ENCODE measurements around the gene KLF15.

DNA sequence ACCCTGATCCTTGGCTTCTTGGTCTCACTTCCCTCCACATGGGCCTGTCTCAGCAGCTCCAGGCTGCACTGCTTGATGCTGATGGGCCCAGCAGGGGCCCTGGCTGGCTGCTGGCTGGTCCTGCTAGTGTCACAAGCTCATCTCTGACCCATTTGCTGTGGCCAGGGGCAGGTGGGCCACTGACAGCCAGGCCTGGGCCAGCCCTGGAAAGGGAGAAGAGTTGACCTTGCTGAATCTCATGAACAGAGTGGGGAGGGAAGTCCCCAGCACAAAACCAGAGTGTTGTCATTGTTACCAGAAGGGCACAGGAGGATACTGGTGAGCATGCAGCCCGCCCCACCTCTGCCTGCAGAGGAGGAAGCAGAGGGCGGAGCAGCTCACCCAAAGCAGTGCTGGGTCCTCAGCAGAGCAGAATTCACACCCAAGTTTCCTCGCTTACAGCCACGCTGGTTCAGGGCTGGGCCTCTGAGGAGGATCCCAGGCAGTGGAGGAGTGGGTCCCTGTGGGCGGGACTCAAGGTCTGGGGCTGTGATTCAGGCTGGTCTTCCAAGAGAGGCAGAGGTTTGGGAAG lies 7.6 kb upstream of the KLF15 start:
- TF ChIP-seq EZH2 (IDR thresholded peaks at IDR 0.05; ENCODE audit: low read length, unreplicated experiment) = no peak
- TF ChIP-seq, protein P1, sequence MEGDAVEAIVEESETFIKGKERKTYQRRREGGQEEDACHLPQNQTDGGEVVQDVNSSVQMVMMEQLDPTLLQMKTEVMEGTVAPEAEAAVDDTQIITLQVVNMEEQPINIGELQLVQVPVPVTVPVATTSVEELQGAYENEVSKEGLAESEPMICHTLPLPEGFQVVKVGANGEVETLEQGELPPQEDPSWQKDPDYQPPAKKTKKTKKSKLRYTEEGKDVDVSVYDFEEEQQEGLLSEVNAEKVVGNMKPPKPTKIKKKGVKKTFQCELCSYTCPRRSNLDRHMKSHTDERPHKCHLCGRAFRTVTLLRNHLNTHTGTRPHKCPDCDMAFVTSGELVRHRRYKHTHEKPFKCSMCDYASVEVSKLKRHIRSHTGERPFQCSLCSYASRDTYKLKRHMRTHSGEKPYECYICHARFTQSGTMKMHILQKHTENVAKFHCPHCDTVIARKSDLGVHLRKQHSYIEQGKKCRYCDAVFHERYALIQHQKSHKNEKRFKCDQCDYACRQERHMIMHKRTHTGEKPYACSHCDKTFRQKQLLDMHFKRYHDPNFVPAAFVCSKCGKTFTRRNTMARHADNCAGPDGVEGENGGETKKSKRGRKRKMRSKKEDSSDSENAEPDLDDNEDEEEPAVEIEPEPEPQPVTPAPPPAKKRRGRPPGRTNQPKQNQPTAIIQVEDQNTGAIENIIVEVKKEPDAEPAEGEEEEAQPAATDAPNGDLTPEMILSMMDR (conservative IDR thresholded peaks at IDR 0.05; ENCODE audit: low read depth, low read length) = no peak

Measured in PC-3 (cell line).